Pons (tissue), 1 donor: ENCODE data around the gene CCL4.
"Not testable (repeated sequence)": the region's sequence is repeated elsewhere in the genome, so short reads cannot be mapped to it uniquely, and the experiment has no call there.

ENCODE experiments used
- DNase-seq: peaks from one replicate; pipeline ENCODE4 v3.0.0-alpha.2; 2016; ENCODE audit warnings: low spot score

CCL4 gene

DNA sequence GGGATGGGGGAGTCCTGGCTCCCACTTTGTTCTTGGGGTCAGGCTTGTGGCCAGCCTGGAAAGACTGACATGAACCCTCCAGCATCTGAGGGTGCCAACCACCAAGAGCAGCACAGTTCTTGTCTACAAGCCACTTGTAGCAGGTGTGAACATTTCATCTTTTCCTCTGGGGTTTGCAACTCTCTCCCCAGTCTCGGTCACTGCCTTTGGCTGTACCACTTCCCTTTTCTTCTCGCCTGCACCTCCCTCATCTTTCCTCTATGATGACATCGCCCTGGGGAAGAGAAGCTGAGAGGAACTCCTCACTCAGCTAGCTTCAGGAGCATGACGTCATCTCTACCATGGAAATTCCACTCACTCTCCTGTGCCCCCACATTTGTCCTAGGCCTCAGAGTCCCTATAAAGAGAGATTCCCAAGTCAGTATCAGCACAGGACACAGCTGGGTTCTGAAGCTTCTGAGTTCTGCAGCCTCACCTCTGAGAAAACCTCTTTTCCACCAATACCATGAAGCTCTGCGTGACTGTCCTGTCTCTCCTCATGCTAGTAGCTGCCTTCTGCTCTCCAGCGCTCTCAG lies at the start of gene CCL4:
CCL4 (plus strand) TSS at position 427 of the 575 bp plus-strand sequence; CDS start at position 506, 79 bp downstream.
- peak; percentile 32 for DNase-seq

- no peak for DNase-seq
Observed at GRCh38 chr17:36055171-36055570, 48.5 kb upstream of the CCL4 start.

DNA sequence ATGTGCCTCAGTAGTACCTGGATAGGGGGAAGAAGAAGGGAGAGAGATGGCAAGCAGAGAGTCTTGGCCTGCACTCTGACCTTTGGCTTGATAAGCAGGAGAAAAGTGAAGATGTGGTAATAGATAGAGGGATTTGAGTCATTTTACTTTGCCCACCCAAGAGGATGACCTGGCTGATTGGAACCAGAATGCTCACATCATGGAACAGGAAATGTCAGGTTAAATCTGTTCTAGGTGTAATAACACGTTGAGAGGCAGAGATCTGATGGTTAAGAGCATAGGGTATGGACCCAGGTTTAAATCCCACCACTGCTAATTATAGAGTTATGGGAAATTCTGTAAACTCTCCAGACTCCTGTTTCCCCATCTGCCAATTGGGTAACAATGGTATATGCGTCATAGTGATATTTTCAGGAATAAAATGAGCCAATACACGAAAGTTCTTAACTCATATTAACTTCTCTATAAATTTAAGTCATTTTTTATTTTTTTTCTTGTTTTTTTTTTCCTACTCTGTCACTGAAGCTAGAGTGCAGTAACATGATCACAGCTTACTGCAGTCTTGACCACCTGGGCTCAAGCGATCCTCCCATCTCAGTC lies 47.6 kb upstream of the CCL4 start:
- DNase-seq, result no peak

- DNase-seq, result peak; percentile 12
Observed at GRCh38 chr17:36057911-36058310, 45.7 kb upstream of the CCL4 start.

GRCh38 chr17:36059406-36059805 lies 44.2 kb upstream of the CCL4 start:
- DNase-seq, result no peak

DNA sequence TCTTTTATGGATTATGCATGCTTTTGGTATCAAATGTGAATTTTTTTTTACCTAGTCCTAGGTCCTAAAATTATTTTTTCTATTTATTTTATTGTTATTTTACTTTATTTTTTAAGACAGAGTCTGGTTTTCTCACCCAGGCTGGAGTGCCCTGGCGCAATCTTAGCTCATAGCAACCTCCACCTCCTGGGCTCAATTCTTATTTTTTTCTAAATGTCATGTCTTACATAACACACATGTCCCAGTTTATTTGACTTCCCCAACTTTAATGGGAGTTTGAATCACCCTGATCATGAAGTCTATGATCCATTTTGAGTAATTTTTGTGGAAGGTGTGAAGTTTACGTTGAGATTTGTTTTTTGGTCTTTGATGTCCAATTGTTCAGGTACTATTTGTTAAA lies 42.8 kb upstream of the CCL4 start:
- no peak for DNase-seq

- no peak for DNase-seq
Observed at GRCh38 chr17:36063786-36064541, 39.7 kb upstream of the CCL4 start, which contains the start of gene CCL18. Gene CCL18 (plus strand): TSS chr17:36064272. CDS start chr17:36064343, 71 bp downstream.

GRCh38 chr17:36066365-36066985 lies 37.2 kb upstream of the CCL4 start:
- no peak for DNase-seq

GRCh38 chr17:36068524-36068923 lies 35.1 kb upstream of the CCL4 start:
- no peak for DNase-seq

GRCh38 chr17:36069136-36069535 lies 34.5 kb upstream of the CCL4 start:
- no peak for DNase-seq

GRCh38 chr17:36070427-36070826 lies 33.2 kb upstream of the CCL4 start:
- DNase-seq, result no peak

DNA sequence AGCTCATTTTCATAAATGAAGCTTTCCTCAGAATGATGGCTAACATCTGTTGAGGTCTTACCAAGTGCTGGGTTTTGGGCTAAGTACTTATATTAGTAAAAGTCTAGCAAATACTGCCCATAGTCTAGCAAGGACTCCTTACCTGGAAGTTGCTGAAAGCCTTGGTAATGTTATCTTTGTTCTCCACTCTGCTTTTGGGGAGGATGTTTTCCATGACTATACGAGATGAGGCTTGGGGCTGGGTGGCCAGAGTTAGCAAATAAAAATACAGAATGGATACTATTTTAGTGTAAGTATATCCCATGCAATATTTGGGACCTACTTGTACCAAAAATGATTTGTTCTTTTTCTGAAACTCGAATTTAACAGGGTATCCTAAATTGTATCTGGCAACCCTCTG lies 31.9 kb upstream of the CCL4 start:
- DNase-seq, result no peak

DNA sequence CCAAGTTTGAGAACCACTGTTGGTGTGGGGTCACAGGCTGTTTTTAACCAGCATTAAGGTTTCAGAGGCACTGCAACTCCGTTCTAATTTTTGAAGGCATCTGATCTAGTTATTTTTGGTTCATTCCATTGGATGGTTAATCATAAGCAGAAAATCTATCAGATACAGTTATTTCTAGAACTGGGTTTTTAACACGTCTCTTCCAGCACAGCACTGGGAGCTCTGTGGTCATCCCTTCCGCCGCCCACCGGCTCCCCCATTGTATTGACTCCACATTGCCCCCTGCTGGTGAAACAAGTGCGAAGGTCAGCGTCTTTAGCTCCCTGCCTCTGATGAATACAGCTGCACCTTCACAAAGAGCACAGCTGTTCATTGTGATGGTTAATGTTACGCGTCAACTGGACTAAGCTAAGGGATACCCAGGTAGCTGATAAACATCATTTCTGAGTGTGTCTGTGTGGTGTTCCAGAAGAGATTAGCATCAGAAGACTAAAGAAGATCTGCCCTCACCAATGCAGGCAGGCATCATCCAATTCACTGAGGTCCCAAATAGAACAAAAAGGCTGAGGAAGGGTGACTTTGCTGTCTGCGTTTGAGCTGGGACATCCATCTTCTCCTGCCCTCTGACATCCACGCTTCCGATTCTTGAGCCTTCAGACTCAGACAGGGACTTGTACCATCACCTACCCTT lies 31.1 kb upstream of the CCL4 start:
- peak; percentile 36 for DNase-seq

GRCh38 chr17:36074365-36074764 lies 29.3 kb upstream of the CCL4 start:
- DNase-seq, result no peak

- not testable (repeated sequence) for DNase-seq
Observed at GRCh38 chr17:36081681-36082471, 21.8 kb upstream of the CCL4 start.

DNA sequence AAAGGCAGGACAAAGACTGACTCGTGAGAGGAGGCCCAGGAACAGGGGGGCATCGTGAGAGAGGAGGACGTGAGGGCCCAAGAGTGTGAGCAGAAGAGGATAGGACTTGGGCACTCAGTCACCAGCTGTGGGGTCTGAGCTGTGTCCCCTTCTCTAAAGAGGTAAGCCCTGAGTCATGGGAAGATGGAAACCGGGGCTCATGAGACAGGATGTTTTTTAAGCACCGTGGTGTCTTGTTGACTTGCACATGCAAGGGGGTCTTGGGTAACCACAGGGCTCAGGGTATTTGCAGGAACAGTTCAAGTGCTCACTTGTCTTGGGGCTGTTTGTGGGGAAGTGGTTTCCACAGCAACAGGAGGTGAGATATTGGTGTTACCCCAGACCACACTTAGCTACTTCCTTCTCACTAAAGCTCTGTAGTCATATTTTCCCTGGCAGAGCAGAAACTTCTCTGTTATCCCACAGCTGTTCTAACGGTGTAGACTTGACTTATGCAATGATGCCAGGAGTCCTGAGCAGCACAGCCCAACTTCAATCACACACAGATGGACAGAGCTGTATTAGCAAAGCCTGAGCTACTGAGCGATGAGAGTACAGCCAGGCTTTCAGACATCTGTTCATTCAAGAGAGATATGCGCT lies 21.0 kb upstream of the CCL4 start:
- DNase-seq, result peak; percentile 44

DNA sequence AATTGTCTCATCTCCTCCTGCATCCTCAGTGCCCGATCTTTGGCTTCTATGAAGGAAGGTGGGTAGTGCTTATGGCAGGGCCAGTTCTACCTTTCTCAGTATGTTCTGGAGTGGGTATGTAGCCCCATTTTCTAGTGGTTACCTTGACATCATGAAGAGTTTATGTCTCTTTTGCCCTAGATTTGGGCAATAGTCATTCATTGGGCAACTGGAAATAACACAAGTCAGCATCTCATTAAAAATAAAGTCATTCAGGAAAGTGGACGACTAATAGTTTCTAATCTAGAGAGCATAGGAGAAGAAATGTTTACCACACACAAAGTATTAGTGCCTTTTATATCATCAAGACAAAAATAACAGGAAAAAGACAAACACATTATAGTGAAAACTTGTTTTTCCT lies 19.9 kb upstream of the CCL4 start:
- DNase-seq, result not testable (repeated sequence)

- DNase-seq, result peak; percentile 55
Observed at GRCh38 chr17:36085765-36086164, 17.9 kb upstream of the CCL4 start.

- no peak for DNase-seq
Observed at GRCh38 chr17:36086791-36087190, 16.8 kb upstream of the CCL4 start.

DNA sequence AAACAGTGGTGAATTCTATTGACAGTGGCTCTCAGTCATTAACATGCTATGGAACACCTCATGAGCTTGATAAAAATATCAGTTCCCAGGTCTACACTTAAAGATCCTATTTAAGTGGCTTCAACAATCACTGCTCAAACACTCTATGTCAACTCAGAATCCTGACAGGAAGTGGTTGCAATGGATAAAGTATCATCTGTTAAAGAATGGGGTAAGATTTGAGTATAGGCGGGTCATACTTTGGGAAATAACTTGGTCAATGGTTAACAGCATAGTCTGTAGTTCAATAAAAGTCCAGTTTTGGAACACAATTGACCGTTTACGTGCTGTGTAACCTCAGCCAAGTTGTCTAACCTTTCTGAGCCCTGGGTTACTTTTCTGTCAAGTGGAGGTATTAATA lies 16.2 kb upstream of the CCL4 start:
- not testable (repeated sequence) for DNase-seq
